T-cell (primary cell): Measurements from ENCODE around the gene RNF215. TPM values are rescaled to one million over a fixed set of nuclear protein-coding genes. Genes with fewer than 3 reads are reported as not detected.
A peak's percentile ranks its signal among the peaks of the same experiment; 100 is the strongest.
"Not testable (repeated sequence)": the region's sequence is repeated elsewhere in the genome, so short reads cannot be mapped to it uniquely, and the experiment has no call there.

Experiments
- ATAC-seq, 4 experiments: fragments of 200-7000 bp in 3 of 4; fragments of 150-1000 bp in 1 of 4; cut with Tn5 transposase; replicated peaks in 1 of 4; 1 replicate in 3 of 4; 2 replicates in 1 of 4; pipeline ENCODE4 v1.10.0; 2021; ENCODE audit warnings: moderate library complexity in 3 of 4, mild to moderate bottlenecking in 2 of 4, moderate number of reproducible peaks in 1 of 4
- CTCF ChIA-PET, 2 donors: fragments of 300-600 bp; sonication (Branson Sonifier 250); formaldehyde crosslinking; loops; one replicate each; lab custom pipeline; 2022; ENCODE audit warnings: antibody characterized with exemption in 2 of 2; lab: Charles Lee
- POLR2A ChIA-PET, 2 donors: fragments of 300-600 bp; sonication (Branson Sonifier 250); formaldehyde crosslinking; loops; one replicate each; lab custom pipeline; 2022; ENCODE audit warnings: antibody characterized with exemption in 2 of 2; lab: Charles Lee
- DNase-seq, 35 experiments: peaks; one replicate each; pipeline versions ENCODE4 v3.0.0 to v3.0.0-alpha.2; 2013 to 2023
- H3K27ac ChIP-seq: one replicate; pipeline ENCODE4 v1.5.1; 2013; ENCODE audit warnings: low read length
- H3K27me3 ChIP-seq, 2 experiments: replicated peaks in 1 of 2; 1 replicate in 1 of 2; 2 replicates in 1 of 2; pipeline versions ENCODE4 v1.6.1 to v1.7.0; 2013; ENCODE audit warnings: low read length in 1 of 2, mixed read lengths in 1 of 2; ENCODE audit not compliant: control insufficient read depth in 2 of 2, insufficient read depth in 2 of 2; ENCODE audit errors: extremely low read depth in 1 of 2
- H3K36me3 ChIP-seq, 2 donors: 1 replicate in 1 of 2; 2 replicates in 1 of 2; pipeline versions ENCODE4 v1.6.1 to v1.7.0; 2013; ENCODE audit warnings: low read length in 1 of 2; ENCODE audit not compliant: control insufficient read depth in 2 of 2, insufficient read depth in 1 of 2; ENCODE audit errors: extremely low read depth in 1 of 2
- H3K4me1 ChIP-seq, 2 experiments: 1 replicate in 1 of 2; 2 replicates in 1 of 2; pipeline versions ENCODE4 v1.6.1 to v1.7.0; 2013; ENCODE audit warnings: low read length in 2 of 2, mixed read lengths in 1 of 2; ENCODE audit not compliant: insufficient read depth in 2 of 2, control insufficient read depth in 1 of 2; ENCODE audit errors: extremely low read depth in 1 of 2
- H3K4me3 ChIP-seq, 2 donors: 1 replicate in 1 of 2; 2 replicates in 1 of 2; pipeline versions ENCODE4 v1.5.1 to v1.7.0; 2013; ENCODE audit warnings: mild to moderate bottlenecking in 2 of 2, low read length in 1 of 2, moderate library complexity in 1 of 2; ENCODE audit not compliant: control insufficient read depth in 1 of 2; ENCODE audit errors: extremely low read depth in 1 of 2
- H3K9me3 ChIP-seq: 2 replicates; pipeline ENCODE4 v1.7.0; 2013
- H3K27ac Mint-ChIP-seq, 2 donors: one replicate each; pipeline ENCODE4 v1.8.0; 2020 to 2021; ENCODE audit warnings: mild to moderate bottlenecking in 2 of 2, mixed read lengths in 2 of 2
- H3K27me3 Mint-ChIP-seq, 2 donors: one replicate each; pipeline ENCODE4 v1.8.0; 2021 to 2022; ENCODE audit warnings: mixed read lengths in 2 of 2
- H3K36me3 Mint-ChIP-seq: one replicate; pipeline ENCODE4 v1.8.0; 2021; ENCODE audit warnings: mixed read lengths
- H3K4me1 Mint-ChIP-seq, 3 donors: one replicate each; pipeline ENCODE4 v1.8.0; 2020 to 2022; ENCODE audit warnings: mixed read lengths in 3 of 3, mild to moderate bottlenecking in 1 of 3
- H3K4me3 Mint-ChIP-seq, 3 donors: one replicate each; pipeline ENCODE4 v1.8.0; 2020 to 2022; ENCODE audit warnings: mild to moderate bottlenecking in 3 of 3, mixed read lengths in 3 of 3, moderate library complexity in 3 of 3
- H3K9me3 Mint-ChIP-seq, 3 donors: one replicate each; pipeline ENCODE4 v1.8.0; 2020 to 2022; ENCODE audit warnings: mixed read lengths in 3 of 3
- WGBS: methylation state at CpG from one replicate; pipeline ENCODE4 v1.1.5; 2013; ENCODE audit warnings: missing lambda C conversion rate; ENCODE audit not compliant: insufficient coverage; 5-methylcytosine and 5-hydroxymethylcytosine counted together
- total RNA-seq, 35 experiments: library from RNA in 6 of 35; stranded (reverse) in 6 of 35; fragments of 120-200 nt in 1 of 35; gene quantifications; one replicate each; pipeline versions ENCODE4 v1.2.1 to v1.2.4 and lab custom pipeline; 2013 to 2026

RNF215 gene
- total RNA-seq, 5 donors from 2014 or later (not counting 1 experiment from before 2014, with no cell fraction given) = 6.2 to 8.4 (median 6.3) TPM

DNA sequence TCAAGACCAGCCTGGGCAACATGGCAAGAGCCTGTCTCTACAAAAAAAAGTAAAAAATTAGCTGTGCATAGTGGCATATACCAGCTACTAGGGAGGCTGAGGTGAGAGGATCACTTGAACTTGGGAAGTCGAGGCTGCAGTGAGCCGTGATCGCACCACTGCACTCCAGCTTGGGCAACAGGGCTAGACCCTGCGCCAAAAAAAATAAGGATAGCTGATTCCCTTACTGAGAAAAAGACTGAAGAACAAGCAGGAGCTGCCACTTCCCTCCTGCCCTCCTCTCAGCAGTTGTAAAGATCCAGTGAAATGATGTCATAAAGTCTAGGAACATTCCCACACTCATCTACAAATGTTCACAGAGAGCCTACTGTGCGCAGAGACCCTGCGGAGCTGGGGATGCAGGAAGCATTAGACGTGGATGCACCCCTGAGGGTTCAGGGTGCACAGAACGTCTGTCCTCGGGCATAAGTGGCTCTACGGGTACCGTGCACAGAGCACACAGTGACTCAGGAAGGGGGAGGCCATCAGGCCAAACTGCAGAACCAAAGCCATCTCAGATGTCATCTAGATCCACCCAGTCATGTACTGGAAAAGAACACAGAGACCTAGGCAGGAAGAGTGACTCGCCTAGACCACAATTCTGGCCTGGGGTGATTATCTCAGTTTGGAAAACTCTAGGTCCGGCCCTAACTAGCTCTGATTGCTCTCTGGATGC lies 21.3 kb upstream of the RNF215 start:
- Mint-ChIP-seq H3K27me3 (no peaks in the 10 kb centered on the region), H3K4me3 (no peak overlapping the region), H3K4me1 (peaks cover 16 to 26% (median 18%) of the 10 kb centered on the region in 3 donors), H3K9me3 (no peaks in the 10 kb centered on the region), H3K27ac (no peak overlapping the region), H3K36me3 (peaks cover 26% of the 10 kb centered on the region)
- Histone ChIP-seq H3K27ac (no peak overlapping the region), H3K4me1 (peaks cover 1 to 11% of the 10 kb centered on the region in 2 experiments), H3K9me3 (no peaks in the 10 kb centered on the region), H3K27me3 (no peaks in the 10 kb centered on the region), H3K36me3 (peaks cover 11 to 16% of the 10 kb centered on the region in 2 donors), H3K4me3 (no peak overlapping the region)
- 83% methylated on average over 11 of the region's 13 CpGs for WGBS
- CTCF ChIA-PET = no interaction called here
- ATAC-seq (no peak), DNase-seq (no peak)
- POLR2A ChIA-PET = interaction anchor here in 1 of 2 donors (0.6 kb wide), 1 partner anchor 337 kb away, joined by 3 read pairs; no protein-coding TSS in a partner anchor

DNA sequence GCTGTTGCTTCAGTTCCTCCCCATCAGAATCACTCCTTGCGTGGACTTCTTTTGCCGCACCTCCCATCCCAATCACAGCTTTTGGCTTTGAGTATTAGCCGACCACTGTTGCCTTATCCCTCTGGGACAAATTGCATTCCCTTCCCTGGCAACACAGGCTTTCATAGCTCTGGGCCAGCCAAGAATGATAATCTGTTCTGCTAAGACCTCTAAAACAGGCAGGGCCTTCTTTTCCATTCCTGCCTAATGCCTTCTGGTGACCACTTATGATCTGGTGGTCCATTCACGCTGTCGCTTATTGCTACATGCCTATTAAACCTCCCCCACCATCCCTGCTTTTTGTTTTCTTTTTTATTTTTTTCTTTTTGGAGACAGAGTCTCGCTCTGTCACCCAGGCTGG lies 19.2 kb upstream of the RNF215 start:
- Histone ChIP-seq H3K4me3 (no peak overlapping the region), H3K4me1 (peaks cover 0 to 2% of the 10 kb centered on the region in 2 experiments), H3K27me3 (no peaks in the 10 kb centered on the region), H3K9me3 (no peaks in the 10 kb centered on the region), H3K36me3 (peaks cover 11 to 16% of the 10 kb centered on the region in 2 donors), H3K27ac (no peak overlapping the region)
- ATAC-seq (no peak), DNase-seq (no peak)
- Mint-ChIP-seq H3K9me3 (no peaks in the 10 kb centered on the region), H3K36me3 (peaks cover 17% of the 10 kb centered on the region), H3K4me3 (no peak overlapping the region), H3K27ac (no peak overlapping the region), H3K4me1 (peaks cover 4 to 10% (median 4%) of the 10 kb centered on the region in 3 donors), H3K27me3 (no peaks in the 10 kb centered on the region)
- 97% methylated on average over 5 of the region's 6 CpGs for WGBS
- ChIA-PET POLR2A (no interaction called here), CTCF (interaction anchor here in 1 of 2 donors (0.6 kb wide), 1 partner anchor 21 kb away, joined by 3 read pairs; no protein-coding TSS in a partner anchor)

- peaks cover 13% of the 10 kb centered on the region for H3K36me3 Mint-ChIP-seq
- no peaks in the 10 kb centered on the region for H3K27me3 Mint-ChIP-seq
- Histone ChIP-seq H3K4me1 (no peaks in the 10 kb centered on the region), H3K9me3 (no peaks in the 10 kb centered on the region), H3K27me3 (no peaks in the 10 kb centered on the region), H3K4me3 (no peak overlapping the region), H3K27ac (no peak overlapping the region), H3K36me3 (peaks cover 11 to 16% of the 10 kb centered on the region in 2 donors)
- DNase-seq (no peak), ATAC-seq (no peak)
- H3K27ac Mint-ChIP-seq = no peak overlapping the region
- H3K4me3 Mint-ChIP-seq = no peak overlapping the region
- H3K4me1 Mint-ChIP-seq = peaks cover 0 to 3% (median 0%) of the 10 kb centered on the region in 3 donors
- no peaks in the 10 kb centered on the region for H3K9me3 Mint-ChIP-seq
- POLR2A ChIA-PET = no interaction called here
- CTCF ChIA-PET = interaction anchor here (0.5 to 0.6 kb wide), 3 partner anchors 36 to 78 kb away, joined by 3 read pairs; no protein-coding TSS in a partner anchor
- WGBS = 89% methylated on average over 1 of the region's 4 CpGs
These were observed 18.5 kb upstream of the RNF215 start for GRCh38 chr22:30405731-30406130.

DNA sequence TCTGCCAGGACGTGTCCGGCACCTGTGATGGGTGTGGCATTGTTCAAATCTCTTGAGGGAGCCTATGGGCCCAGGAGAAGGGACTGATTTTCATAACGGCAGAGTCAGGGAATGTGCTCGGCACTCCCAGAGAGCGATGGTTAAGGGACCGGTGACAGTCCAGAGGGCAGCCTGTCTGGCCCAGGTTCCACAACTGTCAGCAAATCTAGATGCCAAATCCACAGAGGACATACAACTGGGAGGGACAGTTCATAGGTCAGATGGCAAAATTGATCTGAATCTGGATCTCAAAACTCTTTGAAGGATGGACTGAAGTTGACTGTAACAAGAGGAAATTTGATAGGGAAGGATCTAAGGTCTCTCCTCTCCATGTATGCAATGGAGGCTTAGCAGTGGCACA lies 17.1 kb upstream of the RNF215 start:
- H3K27me3 ChIP-seq = no peaks in the 10 kb centered on the region
- H3K36me3 ChIP-seq = peaks cover 11% of the 10 kb centered on the region in 2 donors
- Mint-ChIP-seq H3K27ac (peak overlapping the region in 1 of 2 donors; percentile 6), H3K4me1 (peaks cover 0 to 3% (median 0%) of the 10 kb centered on the region in 3 donors), H3K36me3 (peaks cover 11% of the 10 kb centered on the region), H3K27me3 (no peaks in the 10 kb centered on the region), H3K4me3 (no peak overlapping the region), H3K9me3 (no peaks in the 10 kb centered on the region)
- H3K4me3 ChIP-seq = no peak overlapping the region
- ChIA-PET POLR2A (no interaction called here), CTCF (interaction anchor here in 1 of 2 donors (0.7 kb wide), 1 partner anchor 15 kb away, joined by 4 read pairs; no protein-coding TSS in a partner anchor)
- DNase-seq (no peak), ATAC-seq (no peak)
- no peak overlapping the region for H3K27ac ChIP-seq
- H3K4me1 ChIP-seq = no peaks in the 10 kb centered on the region
- WGBS = 87% methylated on average over 6 of the region's 6 CpGs
- H3K9me3 ChIP-seq = no peaks in the 10 kb centered on the region

- not testable (repeated sequence) for DNase-seq, H3K9me3 ChIP-seq, H3K4me3 ChIP-seq, ATAC-seq, H3K27me3 Mint-ChIP-seq, H3K4me3 Mint-ChIP-seq, H3K9me3 Mint-ChIP-seq, H3K27ac Mint-ChIP-seq, H3K27ac ChIP-seq, H3K36me3 ChIP-seq
- Mint-ChIP-seq H3K36me3 (peaks cover 12% of the 10 kb centered on the region), H3K4me1 (peaks cover 15 to 17% (median 15%) of the 10 kb centered on the region in 3 donors)
- no CpG with 5 or more reads among the region's 5 CpGs for WGBS
- CTCF ChIA-PET = interaction anchor here in 1 of 2 donors (0.9 kb wide), 1 partner anchor 9 kb away, joined by 3 read pairs; no protein-coding TSS in a partner anchor
- H3K4me1 ChIP-seq = peaks cover 10 to 15% of the 10 kb centered on the region in 2 experiments
- POLR2A ChIA-PET = interaction anchor here (0.6 kb wide), 3 partner anchors 11 to 83 kb away, joined by 3 to 6 read pairs (median 6); no protein-coding TSS in a partner anchor
- peaks cover 0 to 13% of the 10 kb centered on the region in 2 experiments for H3K27me3 ChIP-seq
These were observed 15.5 kb upstream of the RNF215 start for GRCh38 chr22:30402766-30403104.

DNA sequence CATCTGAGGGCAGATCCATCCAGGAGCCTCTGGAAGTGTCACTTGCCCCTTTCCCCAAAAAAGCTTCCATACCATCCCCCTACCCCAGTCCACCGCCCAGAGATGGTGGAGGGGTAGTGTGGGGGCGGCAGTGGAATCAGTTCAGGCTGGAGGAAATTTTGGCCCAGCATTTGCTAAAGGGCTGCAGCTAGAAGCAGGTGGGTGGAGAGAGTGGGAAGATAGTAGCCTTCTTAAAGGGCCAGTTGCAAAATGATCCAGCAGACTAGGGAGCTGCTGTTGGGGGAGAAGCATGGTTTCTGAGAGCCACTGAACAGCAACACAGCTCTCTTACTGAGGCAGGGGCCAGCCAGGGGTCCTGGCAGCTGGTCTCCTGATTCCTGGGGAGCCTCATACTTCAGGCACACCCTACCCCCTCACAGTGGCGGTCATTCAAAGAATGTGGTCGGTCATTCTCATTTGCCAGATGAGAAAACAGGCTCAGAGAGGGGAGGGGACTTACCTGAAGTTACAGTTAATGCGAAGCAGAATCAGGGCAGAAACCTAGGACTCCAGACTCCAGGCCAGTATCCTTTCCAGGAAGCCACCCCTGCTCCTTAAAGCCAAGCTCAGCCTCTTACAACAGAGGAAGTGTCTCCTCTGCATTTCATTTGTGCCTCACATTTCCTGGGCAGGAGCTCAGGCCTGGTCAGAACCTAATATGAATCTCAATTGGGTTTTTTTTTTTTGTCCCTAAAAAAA lies 15.0 kb upstream of the RNF215 start:
- ChIA-PET CTCF (interaction anchor here in 1 of 2 donors (0.6 to 0.9 kb wide), 2 partner anchors 10 to 200 kb away, joined by 3 to 4 read pairs; no protein-coding TSS in a partner anchor), POLR2A (interaction anchor here (0.6 kb wide), 3 partner anchors 10 to 83 kb away, joined by 3 to 6 read pairs (median 6); no protein-coding TSS in a partner anchor)
- H3K4me1 ChIP-seq = peaks cover 12 to 20% of the 10 kb centered on the region in 2 experiments
- H3K4me3 ChIP-seq = no peak overlapping the region
- H3K9me3 ChIP-seq = no peaks in the 10 kb centered on the region
- H3K4me1 Mint-ChIP-seq = peaks cover 18 to 20% (median 19%) of the 10 kb centered on the region in 3 donors
- H3K36me3 ChIP-seq = peaks cover 3 to 5% of the 10 kb centered on the region in 2 donors
- H3K27ac ChIP-seq = no peak overlapping the region
- H3K4me3 Mint-ChIP-seq = no peak overlapping the region
- no peak for ATAC-seq
- WGBS = 90% methylated on average over 2 of the region's 5 CpGs
- peaks cover 0 to 4% of the 10 kb centered on the region in 2 donors for H3K27me3 Mint-ChIP-seq
- H3K36me3 Mint-ChIP-seq = peaks cover 10% of the 10 kb centered on the region
- peaks cover 0 to 18% of the 10 kb centered on the region in 2 experiments for H3K27me3 ChIP-seq
- H3K27ac Mint-ChIP-seq = peak overlapping the region in 1 of 2 donors; percentile 28
- no peak for DNase-seq
- no peaks in the 10 kb centered on the region for H3K9me3 Mint-ChIP-seq
